Ammon's horn (tissue), 1 donor: ENCODE data around the gene NAA10.

Experiments
- DNase-seq: peaks from one replicate; pipeline ENCODE4 v3.0.0-alpha.2; 2016; ENCODE audit warnings: low spot score

The NAA10 gene

DNA sequence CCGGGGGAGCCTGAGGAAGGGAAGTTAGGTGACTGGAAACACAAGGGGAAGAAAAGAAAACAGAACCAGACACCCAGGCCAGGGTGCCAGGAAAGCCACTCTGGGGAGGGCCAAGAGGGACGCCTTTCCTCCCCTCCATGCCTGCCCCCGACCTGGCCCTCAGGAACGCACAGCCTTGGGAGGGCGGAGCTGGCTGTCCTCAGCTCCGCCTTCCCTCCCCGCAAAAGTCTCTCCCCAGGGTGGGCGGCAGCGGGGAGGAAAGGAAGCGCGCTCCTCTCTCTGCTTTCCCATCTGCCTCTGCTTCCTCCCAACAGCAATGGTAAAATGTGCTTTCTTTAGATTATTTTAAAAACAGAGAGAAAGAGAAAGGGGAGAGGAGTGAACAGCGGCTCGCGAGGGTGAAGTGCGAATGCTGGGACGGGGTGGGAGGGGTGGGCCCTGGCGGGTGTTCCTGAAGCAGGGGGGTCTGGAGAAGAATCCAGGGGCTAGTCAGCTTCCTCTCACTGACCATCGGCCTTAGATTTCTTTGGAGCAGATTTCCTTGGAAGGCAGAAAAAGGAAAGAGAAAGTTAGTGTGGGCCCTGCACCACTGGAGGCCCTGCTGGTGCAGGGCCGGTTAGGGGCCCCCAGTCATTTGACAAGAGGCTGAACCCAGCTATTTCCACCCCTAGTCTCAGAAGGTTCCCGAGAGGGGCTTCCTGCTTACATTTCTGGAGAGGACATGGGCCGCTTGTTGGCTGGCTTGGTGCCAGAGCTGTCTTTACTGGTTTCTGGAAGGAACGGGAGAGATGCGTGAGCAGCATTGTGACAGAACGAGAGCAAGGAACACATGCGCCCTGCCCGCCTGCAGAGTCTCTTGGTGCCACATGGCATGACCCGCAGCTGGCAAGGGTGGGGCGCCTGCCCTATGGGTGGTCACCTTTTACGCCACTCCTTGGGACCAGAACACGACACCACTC, 14.3 kb upstream of the NAA10 start:
- DNase-seq = no peak

- DNase-seq = no peak
Measured at GRCh38 chrX:153948002-153948466, 13.2 kb upstream of the NAA10 start.

- DNase-seq = peak; percentile 61
Measured at GRCh38 chrX:153947009-153947769, 12.4 kb upstream of the NAA10 start.

DNA sequence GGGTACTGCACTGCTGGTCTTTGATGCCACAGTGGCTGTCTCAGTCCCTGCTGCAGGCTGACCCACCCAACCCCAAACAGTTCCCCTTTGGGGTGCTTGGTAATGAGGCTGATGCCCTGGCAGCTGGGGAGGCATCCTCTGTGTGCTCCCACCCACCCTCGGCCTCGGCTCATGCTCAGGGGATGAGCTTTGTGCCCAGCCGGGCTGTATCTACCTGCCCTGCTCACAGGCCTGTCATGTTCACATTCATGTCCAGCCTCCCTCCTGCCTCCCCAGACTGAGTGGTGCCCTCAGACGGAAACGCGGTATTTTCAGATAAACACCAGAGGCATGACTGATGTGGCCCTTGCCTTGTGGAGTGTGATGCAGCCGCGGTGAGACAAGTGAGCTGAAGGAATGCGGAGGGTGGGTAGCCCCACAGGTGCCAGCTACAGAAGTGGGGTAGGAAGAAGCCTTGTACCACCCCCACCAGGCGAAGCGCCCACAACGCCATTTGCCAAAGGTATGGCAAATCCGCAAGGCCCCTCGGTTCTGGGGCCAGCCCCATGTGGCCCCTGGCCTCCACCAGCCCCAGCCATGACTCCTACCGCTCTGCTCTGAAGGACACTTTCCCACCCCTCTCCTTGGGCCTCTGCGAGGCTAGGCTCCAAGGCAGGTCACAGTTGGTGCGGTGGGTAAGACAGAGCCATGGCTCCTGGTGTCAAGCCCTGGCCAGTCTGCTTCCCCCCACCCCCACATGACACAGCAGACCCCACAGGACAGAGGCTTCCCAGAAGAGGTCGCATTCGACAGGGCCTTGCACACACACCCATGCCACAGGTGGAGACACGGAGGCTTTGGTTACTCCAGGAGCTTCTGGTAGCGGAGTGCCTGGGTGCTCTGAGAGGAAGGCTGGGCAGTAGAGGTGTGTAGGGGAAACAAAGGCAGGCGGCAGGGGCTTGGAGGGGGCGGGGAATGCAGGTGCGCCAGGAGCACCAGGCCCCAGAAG, 11.4 kb upstream of the NAA10 start:
- DNase-seq = no peak

DNA sequence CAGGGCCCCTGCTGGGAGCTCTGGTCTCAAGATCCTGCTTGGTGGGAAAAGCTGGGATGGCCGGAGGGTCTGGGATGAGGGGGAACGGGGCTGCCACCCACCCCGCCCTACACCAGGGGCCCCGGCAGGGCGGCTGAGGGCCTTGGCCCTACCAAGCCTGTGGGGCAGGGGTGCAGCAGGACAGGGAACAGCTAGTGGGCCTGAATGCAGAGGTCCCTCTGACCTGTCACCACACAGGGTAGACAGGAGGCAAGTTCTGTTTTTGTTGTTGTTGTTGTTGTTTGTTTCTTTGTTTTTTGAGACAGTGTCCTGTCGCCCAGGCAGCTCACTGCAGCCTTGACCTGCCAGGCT, 9.9 kb upstream of the NAA10 start:
- DNase-seq = no peak

DNA sequence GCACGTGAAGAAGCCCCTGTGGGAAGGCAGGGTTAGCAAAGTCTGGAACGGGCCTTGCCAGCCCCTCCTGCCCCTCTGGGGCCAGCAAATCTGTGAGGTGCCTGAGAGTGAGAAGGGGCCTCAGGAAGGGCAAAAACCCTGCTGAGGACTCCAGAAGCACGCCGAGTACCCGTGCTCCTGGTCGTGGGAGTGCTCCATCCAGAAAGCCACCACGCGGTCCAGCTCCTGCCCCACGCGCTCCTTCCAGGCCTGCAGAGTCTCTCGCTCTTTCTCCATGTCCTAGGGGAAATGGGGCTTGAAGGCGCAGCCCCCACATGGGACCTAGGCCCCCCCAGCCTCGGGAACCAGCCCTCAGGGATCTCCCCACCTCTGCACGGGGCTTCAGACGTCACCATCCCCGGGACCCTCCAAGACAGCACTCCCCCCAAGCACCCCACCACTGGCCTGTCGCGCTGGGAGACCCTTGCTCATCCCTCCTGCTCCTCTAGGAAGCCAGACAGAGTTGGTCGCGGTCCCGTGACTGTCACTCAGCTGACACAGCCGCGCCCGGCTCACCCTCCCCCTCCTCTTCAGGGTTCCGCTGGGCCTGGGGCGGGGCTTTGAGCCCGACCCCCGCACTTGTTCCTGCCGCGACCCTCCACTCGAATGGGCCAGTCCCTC, 9.4 kb upstream of the NAA10 start, which contains the start of gene RENBP:
Gene RENBP, minus strand, starts transcription at position 504 of the 660 bp plus-strand sequence. Its CDS starts 33 bp downstream, at position 471.
- peak; percentile 68 for DNase-seq

GRCh38 chrX:153941336-153942252, 6.8 kb upstream of the NAA10 start:
- DNase-seq = no peak

DNA sequence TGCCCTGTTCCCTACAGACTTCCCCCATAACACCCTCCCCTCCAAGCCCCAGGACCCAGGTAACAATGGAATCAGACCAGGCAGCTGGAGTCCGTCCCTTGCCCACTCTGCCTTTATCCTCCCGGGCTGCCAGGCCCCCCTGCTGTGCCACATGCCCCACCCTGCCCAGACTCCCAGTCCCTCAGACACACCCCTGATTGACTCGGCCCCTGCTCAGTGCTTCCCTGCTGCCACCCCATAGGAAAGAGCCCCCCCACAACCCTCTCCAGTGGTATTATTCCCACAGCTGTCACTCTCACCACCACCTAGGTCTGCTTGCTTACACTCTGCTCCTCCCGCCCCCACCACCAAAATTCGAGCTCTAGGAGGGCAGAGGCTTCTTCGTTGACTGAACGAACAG, 4.7 kb upstream of the NAA10 start:
- DNase-seq = no peak

GRCh38 chrX:153938226-153938786, 3.5 kb upstream of the NAA10 start:
- no peak for DNase-seq

DNA sequence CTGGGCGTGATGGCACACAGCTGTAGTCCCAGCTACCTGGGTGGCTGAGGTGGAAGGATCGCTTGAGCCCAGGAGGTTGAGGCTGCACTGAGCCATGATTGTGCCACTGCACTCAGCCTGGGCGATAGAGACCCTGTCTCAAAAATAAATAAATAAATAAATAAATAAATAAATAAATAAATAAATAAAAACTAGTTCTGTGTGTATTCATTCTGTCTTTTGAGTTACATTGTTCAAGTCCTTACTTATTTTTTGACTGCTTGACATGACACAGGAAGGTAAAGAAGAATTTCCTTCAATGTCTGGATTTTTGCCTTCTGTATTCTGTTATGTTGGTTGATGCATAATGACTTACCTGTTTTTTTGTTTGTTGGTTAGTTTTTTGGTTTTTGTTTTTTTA, 2.2 kb upstream of the NAA10 start:
- no peak for DNase-seq

- no peak for DNase-seq
Measured at GRCh38 chrX:153935326-153935851, 552 bp upstream of the NAA10 start.

DNA sequence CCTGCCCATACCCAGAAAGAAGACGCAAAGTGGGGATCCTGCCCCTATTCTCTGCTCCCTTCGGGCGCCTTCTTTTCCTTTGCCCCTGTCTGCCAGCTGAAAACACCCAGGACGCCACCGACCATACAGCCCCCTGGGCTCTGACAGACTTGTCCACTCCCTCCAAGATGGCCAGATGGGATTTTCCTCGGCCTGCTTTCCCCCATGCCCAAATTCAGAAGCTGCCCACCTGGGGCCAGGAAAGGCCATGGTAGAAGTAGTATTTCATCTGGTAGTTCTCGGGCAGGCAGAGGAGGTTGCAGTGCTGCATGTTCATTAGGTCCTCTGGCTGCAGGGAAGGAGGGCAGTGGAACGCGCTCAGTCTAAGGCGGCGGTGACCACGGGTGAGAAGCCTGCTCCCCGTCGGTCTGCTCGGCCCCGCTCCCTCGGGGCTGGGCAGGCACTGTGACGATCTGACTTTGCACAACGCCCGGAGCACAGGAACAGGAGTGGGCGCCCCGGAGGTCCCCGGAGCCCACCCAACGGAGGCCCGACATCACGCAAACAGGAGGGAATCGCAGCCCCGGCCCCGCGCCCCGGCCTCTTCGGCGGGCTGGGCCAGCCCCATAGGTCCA, 582 bp downstream of the NAA10 start:
- DNase-seq = no peak

DNA sequence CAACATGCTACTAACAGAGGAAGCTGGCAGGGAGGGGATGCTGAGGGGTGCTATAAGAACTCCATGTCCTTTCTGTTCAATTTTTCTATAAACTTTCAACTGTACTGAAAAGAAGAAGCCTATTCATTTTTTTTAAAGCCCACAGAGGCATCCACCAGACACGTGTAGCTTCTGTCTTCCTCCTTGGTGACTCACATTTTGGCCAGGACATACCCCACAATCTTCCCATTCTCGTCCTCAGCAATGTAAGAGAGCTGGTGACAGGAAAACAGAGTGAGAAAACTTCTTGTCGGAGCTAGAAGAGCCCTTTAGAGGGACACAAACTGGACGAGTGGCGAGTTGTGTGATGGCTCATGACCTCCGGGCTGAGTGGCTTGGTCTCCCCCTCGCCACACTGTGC, 1.1 kb downstream of the NAA10 start:
- DNase-seq = no peak

GRCh38 chrX:153932220-153932915, 2.5 kb downstream of the NAA10 start:
- no peak for DNase-seq

DNA sequence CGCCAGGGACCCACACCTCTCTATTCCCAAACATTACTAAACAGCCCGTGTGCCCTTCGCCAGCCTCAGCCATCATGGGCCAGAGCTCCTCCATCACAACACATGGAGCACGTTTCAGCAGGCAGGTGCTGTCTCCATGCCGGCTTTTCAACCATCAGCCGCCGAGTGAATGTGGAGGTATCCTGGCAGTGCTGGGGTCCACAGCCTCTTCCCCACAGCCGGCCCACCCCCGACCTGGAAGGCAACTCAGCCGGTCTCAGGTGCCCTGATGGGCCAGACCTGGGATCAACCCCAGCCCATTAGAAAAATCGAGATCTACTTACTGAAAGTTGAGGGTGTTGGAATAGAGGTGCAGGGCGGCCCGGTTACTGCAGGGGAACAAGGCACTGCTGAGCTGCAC, 3.1 kb downstream of the NAA10 start:
- no peak for DNase-seq

DNA sequence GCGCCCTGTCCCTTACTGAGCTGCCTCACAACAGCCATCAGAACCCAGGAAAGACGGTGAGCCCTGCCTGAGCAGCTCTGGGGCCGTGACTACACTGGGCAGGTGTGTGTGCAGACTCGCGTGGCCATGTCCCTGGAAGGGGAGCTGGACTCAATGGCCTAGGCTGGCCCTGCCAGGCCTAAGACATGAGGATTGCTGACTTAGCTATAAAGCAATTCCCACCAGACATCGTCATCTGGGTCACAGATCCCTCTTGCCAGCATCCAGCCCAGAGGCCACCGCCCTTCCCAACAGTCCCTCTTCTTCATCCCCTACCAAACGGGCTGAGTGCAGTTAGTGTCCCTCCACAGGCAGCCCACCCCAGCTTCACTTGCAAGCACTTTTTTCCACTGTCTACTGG, 3.7 kb downstream of the NAA10 start:
- DNase-seq = no peak

DNA sequence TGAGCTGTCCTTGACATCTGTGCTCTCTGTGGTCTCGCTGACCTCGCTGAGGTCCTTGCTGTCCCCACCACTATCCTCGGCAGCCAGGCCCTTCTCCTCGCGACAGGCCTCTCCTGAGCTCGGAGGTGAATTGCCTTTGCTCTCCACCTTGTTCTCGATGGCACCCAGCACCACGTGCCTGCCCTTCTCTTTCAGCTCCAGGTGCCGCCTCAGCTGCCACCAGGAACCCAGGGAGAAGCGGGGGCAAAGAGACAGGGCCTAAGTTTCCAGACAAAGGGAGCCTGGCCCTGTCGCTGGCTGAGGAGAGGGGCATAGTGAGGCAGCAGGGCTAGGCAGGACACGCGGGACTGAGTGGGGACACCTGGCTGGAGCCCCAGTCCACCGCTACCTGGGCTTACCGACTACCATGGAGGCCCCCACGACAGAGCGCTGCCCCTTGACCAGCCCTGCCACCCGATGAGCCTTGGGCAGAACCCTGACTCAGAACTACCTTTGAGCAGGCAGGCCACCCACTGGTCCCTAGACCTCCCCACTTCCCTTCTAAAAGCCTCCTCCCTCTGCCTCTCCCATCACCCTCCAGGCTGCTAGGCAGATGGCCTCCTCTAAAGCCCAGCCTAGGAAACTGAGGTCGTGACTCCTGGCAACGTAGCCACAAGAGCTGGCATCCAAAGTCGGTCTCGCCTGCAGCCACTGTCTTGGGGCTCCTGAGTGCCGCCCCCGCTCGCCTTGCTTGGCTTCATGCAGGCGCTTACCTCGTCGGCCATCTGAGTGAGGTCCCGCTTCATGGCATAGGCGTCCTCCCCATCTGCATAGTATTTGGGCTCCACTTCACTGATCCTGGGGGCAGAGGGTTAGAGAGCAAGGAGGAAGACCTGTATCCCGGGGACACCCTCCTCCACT, 4.6 kb downstream of the NAA10 start:
- DNase-seq = no peak
